GM13976 (cell line): Measurements from ENCODE around the gene PIK3AP1.

Experiments used
- DNase-seq: peaks from one replicate; pipeline ENCODE4 v3.0.0; 2012; ENCODE audit warnings: low spot score
- in situ Hi-C: fragments of 300-500 bp; cut with MboI; formaldehyde crosslinking; loops from one replicate; pipeline ENCODE4 v1.12.0; 2022; ENCODE audit warnings: low sequenced_read_pairs, mixed read lengths, inconsistent platforms; ENCODE audit not compliant: unreplicated experiment
- TF ChIP-seq, protein P1 (sequence below): IDR thresholded peaks from 2 replicates; pipeline ENCODE4 v1.5.1; 2012; ENCODE audit warnings: borderline replicate concordance, mild to moderate bottlenecking; ENCODE audit not compliant: insufficient read depth; ENCODE audit errors: extremely low read depth, missing control alignments, control extremely low read depth

The PIK3AP1 gene

DNA sequence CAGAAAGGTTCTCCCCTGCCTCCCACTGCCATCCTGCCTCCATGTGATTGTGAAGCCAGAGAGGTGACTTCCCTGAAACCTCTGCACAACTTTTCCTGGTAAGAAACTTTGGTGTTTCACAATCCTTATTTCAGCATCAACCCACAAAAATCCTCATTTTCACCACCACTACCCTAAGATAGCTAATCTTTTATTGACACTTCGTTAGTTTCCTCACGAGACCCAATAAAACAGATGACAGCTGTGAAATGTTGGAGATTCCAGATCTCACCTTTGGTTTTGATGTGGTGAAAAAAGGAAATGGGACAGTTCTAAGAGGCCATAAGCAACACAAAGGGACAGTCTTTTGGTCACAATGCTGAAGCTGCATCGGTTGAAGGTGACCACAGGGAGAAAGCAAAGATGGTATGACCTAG, 73.6 kb downstream of the PIK3AP1 start:
- TF ChIP-seq, protein P1, sequence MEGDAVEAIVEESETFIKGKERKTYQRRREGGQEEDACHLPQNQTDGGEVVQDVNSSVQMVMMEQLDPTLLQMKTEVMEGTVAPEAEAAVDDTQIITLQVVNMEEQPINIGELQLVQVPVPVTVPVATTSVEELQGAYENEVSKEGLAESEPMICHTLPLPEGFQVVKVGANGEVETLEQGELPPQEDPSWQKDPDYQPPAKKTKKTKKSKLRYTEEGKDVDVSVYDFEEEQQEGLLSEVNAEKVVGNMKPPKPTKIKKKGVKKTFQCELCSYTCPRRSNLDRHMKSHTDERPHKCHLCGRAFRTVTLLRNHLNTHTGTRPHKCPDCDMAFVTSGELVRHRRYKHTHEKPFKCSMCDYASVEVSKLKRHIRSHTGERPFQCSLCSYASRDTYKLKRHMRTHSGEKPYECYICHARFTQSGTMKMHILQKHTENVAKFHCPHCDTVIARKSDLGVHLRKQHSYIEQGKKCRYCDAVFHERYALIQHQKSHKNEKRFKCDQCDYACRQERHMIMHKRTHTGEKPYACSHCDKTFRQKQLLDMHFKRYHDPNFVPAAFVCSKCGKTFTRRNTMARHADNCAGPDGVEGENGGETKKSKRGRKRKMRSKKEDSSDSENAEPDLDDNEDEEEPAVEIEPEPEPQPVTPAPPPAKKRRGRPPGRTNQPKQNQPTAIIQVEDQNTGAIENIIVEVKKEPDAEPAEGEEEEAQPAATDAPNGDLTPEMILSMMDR: no peak
- in situ Hi-C loops: loop anchor here (10.0 to 25.0 kb wide), 2 partner anchors 178 to 366 kb away; no protein-coding TSS in a partner anchor
- DNase-seq: no peak

DNA sequence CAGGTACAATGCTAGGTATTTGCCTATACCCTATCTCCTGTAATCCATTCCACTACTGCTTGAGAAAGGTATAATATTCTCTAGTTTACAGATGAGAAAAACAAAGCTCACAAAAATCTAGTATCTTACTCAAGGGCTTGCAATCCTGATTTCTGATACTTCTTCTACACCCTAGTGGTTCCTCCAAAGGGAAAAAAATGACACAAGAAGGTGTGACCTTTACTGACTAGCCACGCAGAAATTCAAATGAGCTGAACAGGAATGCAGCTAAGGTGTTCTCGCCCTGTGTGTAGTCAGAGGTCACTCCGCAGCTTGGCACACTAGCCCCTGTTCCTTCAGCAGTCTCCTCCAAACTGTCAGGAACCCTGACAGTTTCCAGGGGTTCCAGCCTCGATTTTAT, 74.0 kb downstream of the PIK3AP1 start:
- in situ Hi-C loops: loop anchor here (10.0 to 25.0 kb wide), 2 partner anchors 178 to 366 kb away; no protein-coding TSS in a partner anchor
- TF ChIP-seq, protein P1: no peak
- DNase-seq: no peak

DNA sequence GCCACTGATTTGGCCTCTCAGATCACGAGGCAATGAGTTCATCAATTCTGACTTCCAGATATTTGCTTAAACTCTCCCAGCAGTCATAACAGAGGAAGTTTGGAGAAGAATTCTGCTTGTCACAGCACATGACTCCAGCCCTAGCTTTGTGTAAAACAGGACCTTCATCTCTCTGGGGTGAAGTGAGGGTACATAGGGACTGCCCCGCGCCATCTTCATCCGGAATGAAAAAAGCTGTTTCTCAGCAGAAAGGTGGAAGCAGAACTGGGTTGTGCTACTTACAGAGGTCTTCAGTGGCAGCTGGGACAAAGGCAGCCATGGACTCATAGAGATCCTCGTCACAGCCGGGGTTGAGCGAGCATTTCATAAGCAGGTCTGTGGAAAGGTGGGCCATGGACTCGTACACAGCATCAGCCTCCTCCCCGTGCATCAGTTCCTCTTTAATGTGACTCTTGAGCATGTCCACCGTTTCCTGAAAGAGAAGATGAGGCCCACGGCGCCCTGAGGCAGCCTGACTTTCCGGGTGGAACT, 75.1 kb downstream of the PIK3AP1 start:
- TF ChIP-seq, protein P1: no peak
- in situ Hi-C loops: loop anchor here (10.0 to 25.0 kb wide), 2 partner anchors 180 to 367 kb away; no protein-coding TSS in a partner anchor
- peak; percentile 46 for DNase-seq

DNA sequence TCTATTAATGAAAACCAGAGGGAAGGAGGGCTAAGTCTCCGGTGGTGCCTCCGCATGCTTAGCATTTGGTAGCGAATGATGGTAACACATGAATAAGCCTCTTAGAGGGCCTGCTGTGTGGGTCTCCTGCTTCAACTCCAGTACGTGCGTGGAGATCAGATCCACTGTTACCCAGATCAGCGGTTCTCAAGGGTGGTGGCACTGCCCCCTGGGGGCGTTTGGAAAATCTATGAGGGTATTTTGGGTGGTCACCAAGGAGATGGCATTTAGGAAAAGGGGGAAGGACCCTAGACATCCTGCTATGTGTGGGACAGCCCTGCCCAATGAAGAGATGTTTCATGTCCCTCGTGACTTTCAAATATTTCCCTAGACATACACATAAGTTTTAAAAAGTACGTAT, 76.4 kb downstream of the PIK3AP1 start:
- TF ChIP-seq, protein P1: no peak
- in situ Hi-C loops: loop anchor here (5.0 to 25.0 kb wide), 3 partner anchors 73 to 368 kb away; no protein-coding TSS in a partner anchor

DNA sequence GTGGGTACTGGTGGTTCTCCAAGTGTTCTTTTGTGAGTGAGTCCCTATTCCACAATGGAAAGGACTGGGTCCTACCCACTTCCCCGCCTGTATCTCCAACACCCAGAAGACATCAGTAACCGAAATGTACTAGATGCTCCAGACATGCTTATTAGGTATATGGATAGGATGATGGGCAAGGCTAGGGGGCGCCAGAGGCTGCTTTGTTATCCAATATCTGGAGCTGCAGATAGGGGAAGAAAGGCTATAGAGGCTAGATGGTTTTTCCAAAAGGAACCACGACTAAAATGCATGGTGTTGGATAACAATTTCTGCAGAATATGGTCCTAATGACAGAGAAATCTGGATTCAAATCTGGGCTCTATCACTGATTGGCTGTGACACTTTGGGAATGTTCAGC, 77.3 kb downstream of the PIK3AP1 start:
- peak; percentile 56 for DNase-seq
- in situ Hi-C loops: loop anchor here (5.0 to 25.0 kb wide), 3 partner anchors 74 to 369 kb away; no protein-coding TSS in a partner anchor
- TF ChIP-seq, protein P1: peak; percentile 70

More for the DNA sequence above, 76.4 kb downstream of the PIK3AP1 start:
- no peak for DNase-seq

DNA sequence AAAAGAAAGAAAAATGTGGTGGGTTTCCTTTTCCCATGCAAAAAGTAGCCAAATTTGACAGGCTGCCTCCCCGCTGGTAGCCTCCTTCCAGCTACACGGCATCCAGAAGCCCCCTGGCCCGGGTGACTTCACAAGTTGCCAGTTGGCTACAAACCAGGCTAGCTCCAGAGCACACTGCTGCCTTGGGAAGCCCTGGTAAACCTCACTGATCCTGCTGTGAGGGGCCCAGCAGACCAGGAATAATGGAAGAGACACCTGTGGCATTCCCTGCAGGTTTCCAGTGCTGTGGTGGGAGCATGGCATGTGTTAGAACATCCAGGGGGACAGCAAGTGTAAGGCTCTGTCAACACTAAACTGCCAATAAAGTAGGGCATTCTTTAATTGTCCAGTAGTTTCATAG, 77.8 kb downstream of the PIK3AP1 start:
- in situ Hi-C loops: loop anchor here (5.0 to 25.0 kb wide), 3 partner anchors 75 to 370 kb away; no protein-coding TSS in a partner anchor
- TF ChIP-seq, protein P1: no peak
- DNase-seq: no peak
